H9 (cell line): Measurements from ENCODE around the gene DOCK7. TPM values are rescaled to one million over a fixed set of nuclear protein-coding genes. Genes with fewer than 3 reads are reported as not detected.

ENCODE experiments used
- DNase-seq: peaks from one replicate; pipeline ENCODE4 v3.0.0-alpha.2; 2017
- H2AFZ ChIP-seq: one replicate; pipeline ENCODE4 v1.6.1; 2013; ENCODE audit warnings: mild to moderate bottlenecking, low read length, control low read depth, moderate library complexity
- H2AK5ac ChIP-seq: 2 replicates; pipeline ENCODE4 v1.6.1; 2013; ENCODE audit warnings: low read length, control low read depth, mixed read lengths; ENCODE audit not compliant: insufficient read length
- H2BK120ac ChIP-seq: one replicate; pipeline ENCODE4 v1.6.1; 2013; ENCODE audit warnings: low read depth, mild to moderate bottlenecking, low read length, control low read depth, inconsistent platforms; ENCODE audit not compliant: poor library complexity, severe bottlenecking
- H2BK12ac ChIP-seq: 2 replicates; pipeline ENCODE4 v1.6.1; 2013; ENCODE audit warnings: low read length, control low read depth, mixed read lengths, low read depth; ENCODE audit not compliant: insufficient read length
- H2BK15ac ChIP-seq: 2 replicates; pipeline ENCODE4 v1.6.1; 2013; ENCODE audit warnings: low read depth, low read length, control low read depth
- H2BK20ac ChIP-seq: one replicate; pipeline ENCODE4 v1.6.1; 2013; ENCODE audit warnings: low read depth, mild to moderate bottlenecking, low read length, control low read depth, inconsistent platforms; ENCODE audit not compliant: poor library complexity, severe bottlenecking
- H2BK5ac ChIP-seq: 2 replicates; pipeline ENCODE4 v1.6.1; 2013; ENCODE audit warnings: low read length, control low read depth, mixed read lengths; ENCODE audit not compliant: insufficient read length
- H3K14ac ChIP-seq: 2 replicates; pipeline ENCODE4 v1.6.1; 2013; ENCODE audit warnings: low read length, control low read depth; ENCODE audit not compliant: insufficient read depth
- H3K18ac ChIP-seq: 2 replicates; pipeline ENCODE4 v1.6.1; 2013; ENCODE audit warnings: low read depth, mild to moderate bottlenecking, mixed read lengths, low read length, control low read depth; ENCODE audit not compliant: insufficient read length
- H3K23ac ChIP-seq: 2 replicates; pipeline ENCODE4 v1.6.1; 2013; ENCODE audit warnings: low read length, control low read depth, mixed read lengths, low read depth; ENCODE audit not compliant: insufficient read length
- H3K23me2 ChIP-seq: 2 replicates; pipeline ENCODE4 v1.6.1; 2013; ENCODE audit warnings: low read depth, mild to moderate bottlenecking, mixed read lengths, low read length, control low read depth; ENCODE audit not compliant: insufficient read length, poor library complexity, severe bottlenecking
- H3K27ac ChIP-seq: 2 replicates; pipeline ENCODE4 v1.5.1; 2013; ENCODE audit warnings: low read length, control low read depth, mixed read lengths, low read depth; ENCODE audit not compliant: insufficient read length
- H3K27me3 ChIP-seq: 2 replicates; pipeline ENCODE4 v1.6.1; 2013; ENCODE audit warnings: low read length, control low read depth, inconsistent platforms; ENCODE audit not compliant: insufficient read depth
- H3K4ac ChIP-seq: 2 replicates; pipeline ENCODE4 v1.6.1; 2013; ENCODE audit warnings: low read depth, mild to moderate bottlenecking, control low read depth, inconsistent platforms, low read length, moderate library complexity
- H3K4me1 ChIP-seq: 2 replicates; pipeline ENCODE4 v1.6.1; 2013; ENCODE audit warnings: low read length, control low read depth, inconsistent platforms; ENCODE audit not compliant: insufficient read depth
- H3K4me2 ChIP-seq: 2 replicates; pipeline ENCODE4 v1.6.1; 2013; ENCODE audit warnings: low read length, control low read depth, mixed read lengths; ENCODE audit not compliant: insufficient read length, insufficient read depth
- H3K56ac ChIP-seq: 2 replicates; pipeline ENCODE4 v1.6.1; 2013; ENCODE audit warnings: low read depth, mild to moderate bottlenecking, mixed read lengths, low read length, control low read depth; ENCODE audit not compliant: insufficient read length
- H3K79me1 ChIP-seq: 2 replicates; pipeline ENCODE4 v1.6.1; 2013; ENCODE audit warnings: low read depth, mild to moderate bottlenecking, moderate library complexity, low read length, control low read depth, inconsistent platforms; ENCODE audit not compliant: insufficient read depth, poor library complexity, severe bottlenecking
- H3K79me2 ChIP-seq: 2 replicates; pipeline ENCODE4 v1.6.1; 2013; ENCODE audit warnings: low read length, control low read depth, inconsistent platforms; ENCODE audit not compliant: insufficient read depth
- H3K9ac ChIP-seq: 2 replicates; pipeline ENCODE4 v1.6.1; 2013; ENCODE audit warnings: low read length, control low read depth, mixed read lengths; ENCODE audit not compliant: insufficient read length; ENCODE audit errors: extremely low read depth
- H3K9me3 ChIP-seq: one replicate; pipeline ENCODE4 v1.6.1; 2013; ENCODE audit warnings: low read depth, low read length, inconsistent platforms; ENCODE audit not compliant: control insufficient read depth
- H3T11ph ChIP-seq: one replicate; pipeline ENCODE4 v1.6.1; 2013; ENCODE audit warnings: mild to moderate bottlenecking, low read length, control low read depth, inconsistent platforms
- H4K20me1 ChIP-seq: one replicate; pipeline ENCODE4 v1.6.1; 2013; ENCODE audit not compliant: control insufficient read depth, insufficient read length, insufficient read depth
- H4K5ac ChIP-seq: 2 replicates; pipeline ENCODE4 v1.6.1; 2013; ENCODE audit warnings: low read depth, mild to moderate bottlenecking, mixed read lengths, low read length, control low read depth; ENCODE audit not compliant: insufficient read length
- H4K8ac ChIP-seq: replicated peaks from 2 replicates; pipeline ENCODE4 v1.6.1; 2013; ENCODE audit warnings: low read length, control low read depth, mixed read lengths, low read depth; ENCODE audit not compliant: insufficient read length
- H4K91ac ChIP-seq: 2 replicates; pipeline ENCODE4 v1.6.1; 2013; ENCODE audit warnings: low read depth, mild to moderate bottlenecking, moderate library complexity, mixed read lengths, low read length, control low read depth; ENCODE audit not compliant: insufficient read length
- H3K27ac Mint-ChIP-seq, 3 experiments: 2 replicates in 2 of 3; 3 replicates in 1 of 3; pipeline ENCODE4 v1.8.0; 2020 to 2021; ENCODE audit warnings: mixed read lengths in 3 of 3, mild to moderate bottlenecking in 1 of 3, moderate library complexity in 1 of 3
- H3K27me3 Mint-ChIP-seq: 2 replicates; pipeline ENCODE4 v1.8.0; 2021; ENCODE audit warnings: low read depth, mild to moderate bottlenecking, moderate library complexity, mixed read lengths
- H3K36me3 Mint-ChIP-seq, 3 experiments: 2 replicates in 2 of 3; 3 replicates in 1 of 3; pipeline ENCODE4 v1.8.0; 2020 to 2021; ENCODE audit warnings: low read depth in 3 of 3, mixed read lengths in 3 of 3; ENCODE audit not compliant: insufficient read depth in 1 of 3
- H3K4me1 Mint-ChIP-seq, 2 experiments: 2 replicates each; pipeline ENCODE4 v1.8.0; 2020; ENCODE audit warnings: mixed read lengths in 2 of 2
- H3K4me3 Mint-ChIP-seq, 2 experiments: 2 replicates in 1 of 2; 3 replicates in 1 of 2; pipeline ENCODE4 v1.8.0; 2020 to 2021; ENCODE audit warnings: mild to moderate bottlenecking in 2 of 2, mixed read lengths in 2 of 2, moderate library complexity in 1 of 2
- H3K9me3 Mint-ChIP-seq, 2 experiments: 2 replicates in 1 of 2; 3 replicates in 1 of 2; pipeline ENCODE4 v1.8.0; 2020; ENCODE audit warnings: mild to moderate bottlenecking in 2 of 2, mixed read lengths in 2 of 2, moderate library complexity in 1 of 2
- CTCF ChIP-seq: fragments of 200-600 bp; sonication (generic); conservative IDR thresholded peaks from 3 replicates; pipeline ENCODE4 v1.8.0; 2021; ENCODE audit warnings: antibody characterized with exemption, mild to moderate bottlenecking
- WGBS: extraction: QIAGEN DNeasy Blood & Tissue Kit; methylation state at CpG from one replicate; pipeline ENCODE4 v1.1.7; 2013; ENCODE audit warnings: missing lambda C conversion rate, low lambda C conversion rate, mixed read lengths; ENCODE audit not compliant: insufficient read length; ENCODE audit errors: extremely low coverage; 5-methylcytosine and 5-hydroxymethylcytosine counted together
- total RNA-seq: library from RNA; stranded (reverse); gene quantifications from 2 replicates; pipeline ENCODE4 v1.2.1, GENCODE V29; 2021

The DOCK7 gene
- total RNA-seq, 1 experiment from 2014 or later = 36.8 TPM

- no peak for DNase-seq
- no peaks in the 10 kb centered on the region for H4K20me1 ChIP-seq
- no peak overlapping the region for H3K14ac ChIP-seq
- no peak overlapping the region for H4K91ac ChIP-seq
- no peaks in the 10 kb centered on the region for H3K79me2 ChIP-seq
- H4K8ac ChIP-seq = no peak overlapping the region
- H2BK20ac ChIP-seq = no peak overlapping the region
- no peak overlapping the region for H3K4ac ChIP-seq
- no peaks in the 10 kb centered on the region for H3K79me1 ChIP-seq
- no peak overlapping the region for H3K4me2 ChIP-seq
- H3K56ac ChIP-seq = no peak overlapping the region
- H3K23ac ChIP-seq = no peak overlapping the region
- no peaks in the 10 kb centered on the region for H3K9me3 ChIP-seq
- H3K23me2 ChIP-seq = no peaks in the 10 kb centered on the region
- Mint-ChIP-seq H3K27me3 (no peaks in the 10 kb centered on the region; the same call in 1 of the 2 replicates), H3K27ac (no peak overlapping the region), H3K36me3 (no peaks in the 10 kb centered on the region), H3K4me3 (no peak overlapping the region), H3K4me1 (0 out of 4 replicates have a peak, but pooled peaks cover 3 to 4% of the 10 kb centered on the region in 2 experiments), H3K9me3 (no peaks in the 10 kb centered on the region)
- no peak overlapping the region for H3K27ac ChIP-seq
- H3K4me1 ChIP-seq = no peaks in the 10 kb centered on the region
- no peak overlapping the region for H3K9ac ChIP-seq
- no peak overlapping the region for H2BK12ac ChIP-seq
- no peak overlapping the region for H2BK15ac ChIP-seq
- H2BK5ac ChIP-seq = no peak overlapping the region
- H2AFZ ChIP-seq = no peak overlapping the region
- H2AK5ac ChIP-seq = no peak overlapping the region
- no CpG with 5 or more reads among the region's 5 CpGs for WGBS
- no peak overlapping the region for H3T11ph ChIP-seq
- no peak for TF ChIP-seq CTCF
- no peaks in the 10 kb centered on the region for H3K27me3 ChIP-seq
- no peak overlapping the region for H4K5ac ChIP-seq
- no peak overlapping the region for H2BK120ac ChIP-seq
- no peak overlapping the region for H3K18ac ChIP-seq
Observed at GRCh38 chr1:62425041-62425440, 263.1 kb downstream of the DOCK7 start.
